ENCODE results near the gene ZNF385C. TPM values are rescaled to one million over a fixed set of nuclear protein-coding genes. Genes with fewer than 3 reads are reported as not detected.

ZNF385C gene
- polyA plus RNA-seq, 1 donor (not counting 4 experiments of a cell fraction or from before 2014, with no cell fraction given) = 0.09 TPM

DNA sequence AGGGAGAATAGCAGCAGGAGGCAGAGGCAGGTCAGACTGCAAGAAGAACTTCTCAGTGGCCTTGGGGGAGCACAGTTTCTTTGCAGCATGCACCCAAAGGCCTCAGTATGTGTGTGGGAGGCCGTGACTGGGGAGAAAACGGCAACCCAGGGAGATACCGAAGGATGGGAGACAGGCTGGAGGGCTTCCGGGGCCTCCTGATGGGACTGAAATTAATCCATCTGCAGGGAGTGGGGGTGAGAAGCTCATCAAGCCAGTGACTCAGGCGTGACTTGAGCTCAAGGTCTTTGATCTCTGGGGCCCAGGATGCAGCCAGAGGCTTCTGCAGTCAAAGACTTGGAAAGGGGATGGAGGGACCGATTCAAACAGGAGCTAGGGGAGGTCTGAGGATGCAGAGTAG lies 42.8 kb downstream of the ZNF385C start:
- H3K27me3 ChIP-seq (ENCODE audit: control insufficient read depth, extremely low read depth, insufficient read depth, low read length) = peaks cover 20% of the 10 kb centered on the region
- H3K9me1 ChIP-seq (ENCODE audit: control insufficient read depth, extremely low read depth, insufficient read depth, low read length) = no peaks in the 10 kb centered on the region
- dilution Hi-C loops (cut with MboI; ENCODE audit: extremely low pct_ligation_motif_present, low sequenced_read_pairs) = no loop called here
- no peak overlapping the region for H3K4me2 ChIP-seq (ENCODE audit: control insufficient read depth, extremely low read depth, insufficient read depth, low read depth, low read length)
- no peak for DNase-seq (ENCODE audit: low read depth, low spot score)
- H3K9ac ChIP-seq (ENCODE audit: control insufficient read depth, extremely low read depth, insufficient read depth, low read length) = no peak overlapping the region
- no peaks in the 10 kb centered on the region for H3K36me3 ChIP-seq (ENCODE audit: control insufficient read depth in 2 of 2, extremely low read depth in 1 of 2, insufficient read depth in 2 of 2, low read length in 2 of 2)
- peaks cover 2% of the 10 kb centered on the region for H3K4me1 ChIP-seq (ENCODE audit: control insufficient read depth, extremely low read depth, insufficient read depth, low read length)
- no peaks in the 10 kb centered on the region for H3K79me2 ChIP-seq (ENCODE audit: control insufficient read depth, insufficient read depth, low read length)
- no peak for TF ChIP-seq EZH2 (IDR thresholded peaks at IDR 0.05; ENCODE audit: low read length)
- TF ChIP-seq, protein P1, sequence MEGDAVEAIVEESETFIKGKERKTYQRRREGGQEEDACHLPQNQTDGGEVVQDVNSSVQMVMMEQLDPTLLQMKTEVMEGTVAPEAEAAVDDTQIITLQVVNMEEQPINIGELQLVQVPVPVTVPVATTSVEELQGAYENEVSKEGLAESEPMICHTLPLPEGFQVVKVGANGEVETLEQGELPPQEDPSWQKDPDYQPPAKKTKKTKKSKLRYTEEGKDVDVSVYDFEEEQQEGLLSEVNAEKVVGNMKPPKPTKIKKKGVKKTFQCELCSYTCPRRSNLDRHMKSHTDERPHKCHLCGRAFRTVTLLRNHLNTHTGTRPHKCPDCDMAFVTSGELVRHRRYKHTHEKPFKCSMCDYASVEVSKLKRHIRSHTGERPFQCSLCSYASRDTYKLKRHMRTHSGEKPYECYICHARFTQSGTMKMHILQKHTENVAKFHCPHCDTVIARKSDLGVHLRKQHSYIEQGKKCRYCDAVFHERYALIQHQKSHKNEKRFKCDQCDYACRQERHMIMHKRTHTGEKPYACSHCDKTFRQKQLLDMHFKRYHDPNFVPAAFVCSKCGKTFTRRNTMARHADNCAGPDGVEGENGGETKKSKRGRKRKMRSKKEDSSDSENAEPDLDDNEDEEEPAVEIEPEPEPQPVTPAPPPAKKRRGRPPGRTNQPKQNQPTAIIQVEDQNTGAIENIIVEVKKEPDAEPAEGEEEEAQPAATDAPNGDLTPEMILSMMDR (optimal IDR thresholded peaks at IDR 0.05 in 1 of 3, IDR thresholded peaks at IDR 0.05 in 1 of 3, conservative IDR thresholded peaks at IDR 0.05 in 1 of 3; ENCODE audit: extremely low read depth in 1 of 3, insufficient read depth in 2 of 3, low read length in 3 of 3) = no peak
- no peak overlapping the region for H2AFZ ChIP-seq (ENCODE audit: control insufficient read depth, low read length)
- H3K9me3 ChIP-seq (ENCODE audit: control insufficient read depth, low read depth, low read length) = no peaks in the 10 kb centered on the region
- no peak overlapping the region for H3K4me3 ChIP-seq (ENCODE audit: control insufficient read depth in 2 of 3, extremely low read depth in 1 of 3, insufficient read depth in 2 of 3, low read depth in 1 of 3, low read length in 3 of 3)
- no peak overlapping the region for H3K27ac ChIP-seq (ENCODE audit: control insufficient read depth, insufficient read depth, low read length)
- no peaks in the 10 kb centered on the region for H4K20me1 ChIP-seq (ENCODE audit: control insufficient read depth, extremely low read depth, insufficient read depth, low read length)
- FAIRE-seq = no peak

DNA sequence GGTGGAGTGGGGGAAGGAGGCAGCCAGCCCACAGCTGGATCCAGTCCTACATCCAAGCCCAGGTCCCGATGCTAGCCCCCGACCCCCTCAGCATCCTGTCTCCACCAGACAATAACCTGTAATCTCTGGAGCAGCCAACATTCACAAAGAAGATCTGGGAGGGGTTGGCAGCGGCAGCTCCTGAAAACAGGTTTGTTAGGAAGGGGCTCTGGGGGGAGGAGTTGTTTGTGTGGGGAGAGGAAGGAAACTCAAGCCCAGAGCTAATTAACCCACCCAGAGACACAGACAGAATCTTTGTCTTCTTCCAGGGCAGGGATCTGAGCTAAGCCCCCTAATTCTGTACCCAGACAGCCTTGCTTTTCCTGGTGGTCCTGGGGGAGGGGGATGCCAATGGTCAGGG lies 43.2 kb downstream of the ZNF385C start:
- DNase-seq (ENCODE audit: low read depth, low spot score) = no peak
- Histone ChIP-seq H2AFZ (ENCODE audit: control insufficient read depth, low read length) (no peak overlapping the region), H3K4me3 (ENCODE audit: control insufficient read depth in 2 of 3, extremely low read depth in 1 of 3, insufficient read depth in 2 of 3, low read depth in 1 of 3, low read length in 3 of 3) (no peak overlapping the region), H3K79me2 (ENCODE audit: control insufficient read depth, insufficient read depth, low read length) (no peaks in the 10 kb centered on the region), H3K4me1 (ENCODE audit: control insufficient read depth, extremely low read depth, insufficient read depth, low read length) (peaks cover 4% of the 10 kb centered on the region), H3K9ac (ENCODE audit: control insufficient read depth, extremely low read depth, insufficient read depth, low read length) (no peak overlapping the region), H3K27me3 (ENCODE audit: control insufficient read depth, extremely low read depth, insufficient read depth, low read length) (peaks cover 21% of the 10 kb centered on the region), H3K9me3 (ENCODE audit: control insufficient read depth, low read depth, low read length) (no peaks in the 10 kb centered on the region), H3K4me2 (ENCODE audit: control insufficient read depth, extremely low read depth, insufficient read depth, low read depth, low read length) (no peak overlapping the region), H3K27ac (ENCODE audit: control insufficient read depth, insufficient read depth, low read length) (no peak overlapping the region), H3K9me1 (ENCODE audit: control insufficient read depth, extremely low read depth, insufficient read depth, low read length) (no peaks in the 10 kb centered on the region), H4K20me1 (ENCODE audit: control insufficient read depth, extremely low read depth, insufficient read depth, low read length) (no peaks in the 10 kb centered on the region), H3K36me3 (ENCODE audit: control insufficient read depth in 2 of 2, extremely low read depth in 1 of 2, insufficient read depth in 2 of 2, low read length in 2 of 2) (no peaks in the 10 kb centered on the region)
- dilution Hi-C loops (cut with MboI; ENCODE audit: extremely low pct_ligation_motif_present, low sequenced_read_pairs) = no loop called here
- TF ChIP-seq, protein P1 (optimal IDR thresholded peaks at IDR 0.05 in 1 of 3, IDR thresholded peaks at IDR 0.05 in 1 of 3, conservative IDR thresholded peaks at IDR 0.05 in 1 of 3; ENCODE audit: extremely low read depth in 1 of 3, insufficient read depth in 2 of 3, low read length in 3 of 3) = no peak
- no peak for TF ChIP-seq EZH2 (IDR thresholded peaks at IDR 0.05; ENCODE audit: low read length)
- no peak for FAIRE-seq
